ENCODE results near the gene SRSF5.
"Not testable (repeated sequence)": the region's sequence is repeated elsewhere in the genome, so short reads cannot be mapped to it uniquely, and the experiment has no call there.

The SRSF5 gene

GRCh38 chr14:69766984-69767368 lies at the start of gene SRSF5:
Gene SRSF5, plus strand, starts transcription at chr14:69767142. Its CDS starts 1,015 bp downstream, at chr14:69768157.
- DNase-seq (ENCODE audit: low read depth in 2 of 3, low spot score in 2 of 3) = peak; percentile 83 to 89 (median 88)

- DNase-seq (ENCODE audit: low read depth in 2 of 3, low spot score in 2 of 3) = not testable (repeated sequence)
Observed at GRCh38 chr14:69718614-69719013, 48.3 kb upstream of the SRSF5 start.

GRCh38 chr14:69719501-69719951 lies 47.4 kb upstream of the SRSF5 start:
- DNase-seq (ENCODE audit: low read depth in 2 of 3, low spot score in 2 of 3) = no peak

GRCh38 chr14:69720912-69721311 lies 46.0 kb upstream of the SRSF5 start:
- DNase-seq (ENCODE audit: low read depth in 2 of 3, low spot score in 2 of 3) = no peak

GRCh38 chr14:69726761-69727511 lies 40.0 kb upstream of the SRSF5 start:
- peak; percentile 61 to 89 (median 87) for DNase-seq (ENCODE audit: low read depth in 2 of 3, low spot score in 2 of 3)

GRCh38 chr14:69727860-69728259 lies 39.1 kb upstream of the SRSF5 start:
- no peak for DNase-seq (ENCODE audit: low read depth in 2 of 3, low spot score in 2 of 3)

- DNase-seq (ENCODE audit: low read depth in 2 of 3, low spot score in 2 of 3) = not testable (repeated sequence)
Observed at GRCh38 chr14:69731919-69732598, 34.9 kb upstream of the SRSF5 start.

- not testable (repeated sequence) for DNase-seq (ENCODE audit: low read depth in 2 of 3, low spot score in 2 of 3)
Observed at GRCh38 chr14:69736405-69736804, 30.5 kb upstream of the SRSF5 start.

GRCh38 chr14:69741055-69741454 lies 25.9 kb upstream of the SRSF5 start:
- no peak for DNase-seq (ENCODE audit: low read depth in 2 of 3, low spot score in 2 of 3)

- DNase-seq (ENCODE audit: low read depth in 2 of 3, low spot score in 2 of 3) = no peak
Observed at GRCh38 chr14:69749956-69750355, 17.0 kb upstream of the SRSF5 start.

GRCh38 chr14:69750495-69750894 lies 16.4 kb upstream of the SRSF5 start:
- no peak for DNase-seq (ENCODE audit: low read depth in 2 of 3, low spot score in 2 of 3)

GRCh38 chr14:69752773-69753172 lies 14.2 kb upstream of the SRSF5 start:
- no peak for DNase-seq (ENCODE audit: low read depth in 2 of 3, low spot score in 2 of 3)

GRCh38 chr14:69753860-69754259 lies 13.1 kb upstream of the SRSF5 start:
- no peak for DNase-seq (ENCODE audit: low read depth in 2 of 3, low spot score in 2 of 3)

- DNase-seq (ENCODE audit: low read depth in 2 of 3, low spot score in 2 of 3) = no peak
Observed at GRCh38 chr14:69754487-69754886, 12.5 kb upstream of the SRSF5 start.

- no peak for DNase-seq (ENCODE audit: low read depth in 2 of 3, low spot score in 2 of 3)
Observed at GRCh38 chr14:69755296-69755695, 11.6 kb upstream of the SRSF5 start.

GRCh38 chr14:69755784-69756183 lies 11.2 kb upstream of the SRSF5 start:
- no peak for DNase-seq (ENCODE audit: low read depth in 2 of 3, low spot score in 2 of 3)

GRCh38 chr14:69756298-69756697 lies 10.6 kb upstream of the SRSF5 start:
- no peak for DNase-seq (ENCODE audit: low read depth in 2 of 3, low spot score in 2 of 3)

GRCh38 chr14:69760810-69761209 lies 6.1 kb upstream of the SRSF5 start:
- DNase-seq (ENCODE audit: low read depth in 2 of 3, low spot score in 2 of 3) = no peak

GRCh38 chr14:69763761-69764510 lies 3.0 kb upstream of the SRSF5 start:
- no peak for DNase-seq (ENCODE audit: low read depth in 2 of 3, low spot score in 2 of 3)

GRCh38 chr14:69767369-69767999 lies 542 bp downstream of the SRSF5 start:
- peak; percentile 82 to 90 (median 84) for DNase-seq (ENCODE audit: low read depth in 2 of 3, low spot score in 2 of 3)

GRCh38 chr14:69768873-69769272 lies 1.9 kb downstream of the SRSF5 start:
- DNase-seq (ENCODE audit: low read depth in 2 of 3, low spot score in 2 of 3) = no peak
